Keratinocyte (primary cell): ENCODE data around the gene EMX1. TPM values are rescaled to one million over a fixed set of nuclear protein-coding genes. Genes with fewer than 3 reads are reported as not detected.

ENCODE experiments used
- DNase-seq: peaks from one replicate; pipeline ENCODE4 v3.0.0-alpha.2; 2011; ENCODE audit warnings: low read depth, missing footprints, low spot score
- FAIRE-seq: peaks from 2 replicates; lab custom pipeline; 2011; peaks lifted over from hg19 to GRCh38; lab: Jason Lieb, UNC
- H2AFZ ChIP-seq: 2 replicates; pipeline ENCODE4 v1.6.0; 2012; ENCODE audit warnings: low read length, control low read depth, inconsistent platforms; ENCODE audit not compliant: control insufficient read depth
- H3K27ac ChIP-seq: 2 replicates; pipeline ENCODE4 v1.5.1; 2011; ENCODE audit warnings: low read length; ENCODE audit not compliant: control insufficient read depth, insufficient read depth
- H3K27me3 ChIP-seq: 3 replicates; pipeline ENCODE4 v1.6.0; 2011; ENCODE audit warnings: low read length; ENCODE audit not compliant: control insufficient read depth, insufficient read depth; ENCODE audit errors: extremely low read depth
- H3K36me3 ChIP-seq, 2 experiments: 2 replicates in 1 of 2; 3 replicates in 1 of 2; pipeline ENCODE4 v1.5.1; 2011; ENCODE audit warnings: low read length in 2 of 2, mild to moderate bottlenecking in 1 of 2; ENCODE audit not compliant: control insufficient read depth in 2 of 2, insufficient read depth in 2 of 2; ENCODE audit errors: extremely low read depth in 1 of 2
- H3K4me1 ChIP-seq: 3 replicates; pipeline ENCODE4 v1.5.1; 2011; ENCODE audit warnings: low read length; ENCODE audit not compliant: control insufficient read depth, insufficient read depth; ENCODE audit errors: extremely low read depth
- H3K4me2 ChIP-seq: 3 replicates; pipeline ENCODE4 v1.6.0; 2011; ENCODE audit warnings: low read depth, low read length; ENCODE audit not compliant: control insufficient read depth, insufficient read depth; ENCODE audit errors: extremely low read depth
- H3K4me3 ChIP-seq, 3 experiments: fragments of 200-600 bp in 1 of 3; sonication (generic) in 1 of 3; 2 replicates in 2 of 3; 3 replicates in 1 of 3; pipeline ENCODE4 v1.5.1; 2011 to 2016; ENCODE audit warnings: low read length in 3 of 3, mild to moderate bottlenecking in 3 of 3, control low read depth in 2 of 3, inconsistent platforms in 1 of 3, low read depth in 1 of 3, mixed read lengths in 1 of 3, mixed run types in 1 of 3, moderate library complexity in 1 of 3; ENCODE audit not compliant: control insufficient read depth in 2 of 3, insufficient read depth in 2 of 3; ENCODE audit errors: extremely low read depth in 1 of 3
- H3K79me2 ChIP-seq: 2 replicates; pipeline ENCODE4 v1.6.0; 2012; ENCODE audit warnings: low read length; ENCODE audit not compliant: control insufficient read depth, insufficient read depth
- H3K9ac ChIP-seq: 3 replicates; pipeline ENCODE4 v1.6.0; 2011; ENCODE audit warnings: low read length; ENCODE audit not compliant: control insufficient read depth, insufficient read depth; ENCODE audit errors: extremely low read depth
- H3K9me1 ChIP-seq: 3 replicates; pipeline ENCODE4 v1.6.0; 2011; ENCODE audit warnings: low read length; ENCODE audit not compliant: control insufficient read depth, insufficient read depth; ENCODE audit errors: extremely low read depth
- H3K9me3 ChIP-seq: 2 replicates; pipeline ENCODE4 v1.5.1; 2012; ENCODE audit warnings: low read depth, low read length; ENCODE audit not compliant: control insufficient read depth
- H4K20me1 ChIP-seq: 3 replicates; pipeline ENCODE4 v1.6.0; 2011; ENCODE audit warnings: low read length; ENCODE audit not compliant: control insufficient read depth, insufficient read depth; ENCODE audit errors: extremely low read depth
- EZH2 ChIP-seq: IDR thresholded peaks from one replicate; pipeline ENCODE4 v1.6.1; 2012; ENCODE audit warnings: inconsistent platforms, mild to moderate bottlenecking, low read length, moderate library complexity
- dilution Hi-C: fragments of 300-500 bp; cut with MboI; formaldehyde crosslinking; loops from one replicate; pipeline ENCODE4 v1.7.0; 2020; ENCODE audit warnings: low sequenced_read_pairs; ENCODE audit not compliant: extremely low pct_ligation_motif_present
- polyA plus RNA-seq, 5 experiments: library from polyadenylated mRNA; depleted of rRNA in 3 of 5; stranded (reverse) in 3 of 5; stranded (forward) in 1 of 5; unstranded in 1 of 5; fragments of >200 nt; gene quantifications; 1 replicate in 1 of 5; 2 replicates in 3 of 5; 3 replicates in 1 of 5; pipeline versions ENCODE4 v1.2.1 to v1.2.3, GENCODE V29; 2011 to 2012; ENCODE audit warnings: missing spikeins in 2 of 5, low read depth in 1 of 5, low replicate concordance in 1 of 5
- TF ChIP-seq, protein P1 (sequence below), 3 experiments: IDR thresholded peaks in 1 of 3; conservative IDR thresholded peaks in 1 of 3; optimal IDR thresholded peaks in 1 of 3; 2 replicates in 2 of 3; 3 replicates in 1 of 3; pipeline versions ENCODE3 to v1.5.1; 2011; ENCODE audit warnings: low read length in 3 of 3, mild to moderate bottlenecking in 3 of 3, moderate library complexity in 2 of 3, control low read depth in 1 of 3, inconsistent platforms in 1 of 3; ENCODE audit not compliant: insufficient read depth in 2 of 3; ENCODE audit errors: extremely low read depth in 1 of 3

The EMX1 gene
- polyA plus RNA-seq, 1 donor (not counting 4 experiments of a cell fraction or from before 2014, with no cell fraction given), result not detected

DNA sequence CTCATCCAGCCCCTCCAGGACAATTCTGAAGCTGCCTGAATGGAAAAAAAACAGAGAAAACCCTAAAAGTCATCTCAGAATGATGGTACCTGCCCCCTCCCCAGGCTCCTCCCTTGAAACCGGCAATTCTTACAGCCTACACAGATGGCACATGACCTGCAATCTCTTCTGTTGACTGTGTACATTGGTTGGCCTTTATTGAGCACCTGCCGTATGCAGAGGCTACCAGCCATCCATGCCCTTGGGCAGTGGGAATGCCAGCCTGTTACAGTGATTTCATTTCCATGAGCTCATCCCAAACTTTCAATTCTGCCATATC, 57.1 kb downstream of the EMX1 start:
- no peaks in the 10 kb centered on the region for H3K4me1 ChIP-seq
- no peaks in the 10 kb centered on the region for H3K79me2 ChIP-seq
- H3K27ac ChIP-seq, result no peak overlapping the region
- H3K27me3 ChIP-seq, result no peaks in the 10 kb centered on the region
- H2AFZ ChIP-seq, result no peak overlapping the region
- H3K4me2 ChIP-seq, result no peak overlapping the region
- no peak for TF ChIP-seq EZH2
- TF ChIP-seq, protein P1, sequence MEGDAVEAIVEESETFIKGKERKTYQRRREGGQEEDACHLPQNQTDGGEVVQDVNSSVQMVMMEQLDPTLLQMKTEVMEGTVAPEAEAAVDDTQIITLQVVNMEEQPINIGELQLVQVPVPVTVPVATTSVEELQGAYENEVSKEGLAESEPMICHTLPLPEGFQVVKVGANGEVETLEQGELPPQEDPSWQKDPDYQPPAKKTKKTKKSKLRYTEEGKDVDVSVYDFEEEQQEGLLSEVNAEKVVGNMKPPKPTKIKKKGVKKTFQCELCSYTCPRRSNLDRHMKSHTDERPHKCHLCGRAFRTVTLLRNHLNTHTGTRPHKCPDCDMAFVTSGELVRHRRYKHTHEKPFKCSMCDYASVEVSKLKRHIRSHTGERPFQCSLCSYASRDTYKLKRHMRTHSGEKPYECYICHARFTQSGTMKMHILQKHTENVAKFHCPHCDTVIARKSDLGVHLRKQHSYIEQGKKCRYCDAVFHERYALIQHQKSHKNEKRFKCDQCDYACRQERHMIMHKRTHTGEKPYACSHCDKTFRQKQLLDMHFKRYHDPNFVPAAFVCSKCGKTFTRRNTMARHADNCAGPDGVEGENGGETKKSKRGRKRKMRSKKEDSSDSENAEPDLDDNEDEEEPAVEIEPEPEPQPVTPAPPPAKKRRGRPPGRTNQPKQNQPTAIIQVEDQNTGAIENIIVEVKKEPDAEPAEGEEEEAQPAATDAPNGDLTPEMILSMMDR (optimal IDR thresholded peaks at IDR 0.05 in 1 of 3, IDR thresholded peaks at IDR 0.05 in 1 of 3, conservative IDR thresholded peaks at IDR 0.05 in 1 of 3; ENCODE audit: extremely low read depth in 1 of 3, insufficient read depth in 2 of 3, low read length in 3 of 3), result no peak
- peaks cover 2% of the 10 kb centered on the region for H4K20me1 ChIP-seq
- H3K9ac ChIP-seq, result no peak overlapping the region
- H3K36me3 ChIP-seq, result peaks cover 0 to 1% of the 10 kb centered on the region in 2 experiments
- DNase-seq, result no peak
- FAIRE-seq, result no peak
- no peaks in the 10 kb centered on the region for H3K9me3 ChIP-seq
- H3K9me1 ChIP-seq, result no peaks in the 10 kb centered on the region
- dilution Hi-C loops, result no loop called here
- no peak overlapping the region for H3K4me3 ChIP-seq

DNA sequence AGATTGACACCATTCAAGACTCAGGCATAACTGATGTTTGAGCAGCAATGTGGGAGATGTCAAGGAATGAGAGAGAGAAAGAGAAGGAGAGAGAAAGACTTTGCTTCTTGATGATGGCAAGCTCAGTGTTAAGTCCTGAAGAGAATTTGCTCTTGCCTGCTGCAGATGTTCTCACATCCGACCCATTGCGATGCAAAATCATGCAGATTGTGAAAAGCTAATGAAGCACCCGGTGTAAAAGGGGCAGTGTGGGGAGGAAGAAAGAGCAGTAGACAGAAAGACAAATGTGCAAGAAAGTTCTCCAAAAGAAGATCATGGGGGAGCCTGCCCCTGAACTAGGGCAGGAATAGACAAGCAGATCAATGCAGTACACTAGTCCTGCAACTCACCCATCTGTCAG, 57.7 kb downstream of the EMX1 start:
- peaks cover 0 to 1% of the 10 kb centered on the region in 2 experiments for H3K36me3 ChIP-seq
- H3K4me2 ChIP-seq, result no peak overlapping the region
- peaks cover 2% of the 10 kb centered on the region for H4K20me1 ChIP-seq
- no peaks in the 10 kb centered on the region for H3K9me3 ChIP-seq
- dilution Hi-C loops, result no loop called here
- DNase-seq, result no peak
- H3K9me1 ChIP-seq, result no peaks in the 10 kb centered on the region
- TF ChIP-seq, protein P1 (optimal IDR thresholded peaks at IDR 0.05 in 1 of 3, IDR thresholded peaks at IDR 0.05 in 1 of 3, conservative IDR thresholded peaks at IDR 0.05 in 1 of 3; ENCODE audit: extremely low read depth in 1 of 3, insufficient read depth in 2 of 3, low read length in 3 of 3), result no peak
- no peak overlapping the region for H3K9ac ChIP-seq
- H2AFZ ChIP-seq, result no peak overlapping the region
- FAIRE-seq, result no peak
- H3K27ac ChIP-seq, result no peak overlapping the region
- no peak overlapping the region for H3K4me3 ChIP-seq
- H3K4me1 ChIP-seq, result no peaks in the 10 kb centered on the region
- no peaks in the 10 kb centered on the region for H3K79me2 ChIP-seq
- H3K27me3 ChIP-seq, result no peaks in the 10 kb centered on the region
